Breast epithelium (tissue), 4 donors: ENCODE measurements around the gene DCLK1. TPM values are rescaled to one million over a fixed set of nuclear protein-coding genes. Genes with fewer than 3 reads are reported as not detected.

Source experiments
- DNase-seq, 2 donors: peaks; one replicate each; pipeline ENCODE4 v3.0.0-alpha.2; 2019; ENCODE audit warnings: low spot score in 2 of 2
- H3K27ac ChIP-seq, 2 donors: fragments of 200-600 bp; sonication (generic) in 1 of 2; one replicate each; pipeline ENCODE4 v1.5.1; 2016 to 2019; ENCODE audit warnings: mild to moderate bottlenecking in 1 of 2
- H3K27me3 ChIP-seq, 2 donors: fragments of 200-600 bp; sonication (generic) in 1 of 2; one replicate each; pipeline versions ENCODE4 v1.5.1 to v1.6.0; 2017 to 2019; ENCODE audit warnings: control low read depth in 1 of 2, mild to moderate bottlenecking in 1 of 2
- H3K36me3 ChIP-seq: fragments of 200-600 bp; one replicate; pipeline ENCODE4 v1.5.1; 2019
- H3K4me1 ChIP-seq, 2 donors: fragments of 200-600 bp; sonication (generic); one replicate each; pipeline ENCODE4 v1.5.1; 2016 to 2019; ENCODE audit warnings: control low read depth in 1 of 2
- H3K4me3 ChIP-seq, 3 donors: fragments of 200-600 bp; sonication (generic); 1 replicate in 2 of 3; 2 replicates in 1 of 3; pipeline ENCODE4 v1.5.1; 2016 to 2019; ENCODE audit warnings: mild to moderate bottlenecking in 3 of 3, moderate library complexity in 2 of 3
- H3K9me3 ChIP-seq, 2 donors: fragments of 200-600 bp; sonication (generic) in 1 of 2; one replicate each; pipeline ENCODE4 v1.5.1; 2016 to 2019; ENCODE audit warnings: control low read depth in 1 of 2
- POLR2A ChIP-seq: fragments of 450-650 bp; IDR thresholded peaks from one replicate; pipeline ENCODE4 v1.6.1; 2016; ENCODE audit warnings: antibody characterized with exemption, mild to moderate bottlenecking, moderate library complexity
- POLR2AphosphoS5 ChIP-seq, 3 donors: sonication (generic); formaldehyde crosslinking; IDR thresholded peaks; one replicate each; pipeline ENCODE4 v1.6.1; 2017; ENCODE audit warnings: antibody characterized with exemption in 3 of 3
- intact Hi-C: fragments of 100-400 bp; cut with DNase I; formaldehyde crosslinking; loops from one replicate; pipeline ENCODE4 v1.15.1; 2023; ENCODE audit warnings: low total_unique reads
- total RNA-seq, 3 donors: library from RNA; depleted of rRNA; stranded (reverse); fragments of >200 nt; gene quantifications; one replicate each; pipeline ENCODE4 v1.1.0, GENCODE V29; 2016
- TF ChIP-seq, protein P1 (sequence below), 3 donors: fragments of 450-650 bp; IDR thresholded peaks; one replicate each; pipeline ENCODE4 v1.5.1; 2016 to 2017; ENCODE audit warnings: antibody characterized with exemption in 3 of 3, mild to moderate bottlenecking in 3 of 3, moderate library complexity in 3 of 3

Gene DCLK1
- total RNA-seq, 3 donors from 2014 or later: 21.2 to 158 (median 28.2) TPM

DNA sequence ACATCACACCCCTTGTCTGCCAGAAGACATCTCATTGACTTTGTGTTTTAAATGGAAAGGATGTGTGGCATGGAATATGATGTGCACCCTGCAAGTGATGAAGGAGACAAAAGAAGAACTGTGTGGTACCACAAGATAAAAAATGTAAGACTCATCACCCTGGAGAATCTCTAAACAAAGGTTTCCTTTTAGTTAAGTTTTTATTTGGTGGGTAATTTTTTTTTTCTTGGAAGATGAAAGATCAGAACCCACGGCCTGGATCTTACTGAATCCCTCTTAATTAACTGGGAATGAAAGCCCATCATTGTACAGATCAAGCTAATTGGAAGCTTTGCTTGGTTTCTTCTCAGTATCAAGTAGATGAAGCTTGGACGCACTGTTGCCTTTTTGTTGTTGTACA, 129.6 kb downstream of the DCLK1 start:
- H3K36me3 ChIP-seq: no peaks in the 10 kb centered on the region
- intact Hi-C loops: no loop called here
- TF ChIP-seq, protein P1, sequence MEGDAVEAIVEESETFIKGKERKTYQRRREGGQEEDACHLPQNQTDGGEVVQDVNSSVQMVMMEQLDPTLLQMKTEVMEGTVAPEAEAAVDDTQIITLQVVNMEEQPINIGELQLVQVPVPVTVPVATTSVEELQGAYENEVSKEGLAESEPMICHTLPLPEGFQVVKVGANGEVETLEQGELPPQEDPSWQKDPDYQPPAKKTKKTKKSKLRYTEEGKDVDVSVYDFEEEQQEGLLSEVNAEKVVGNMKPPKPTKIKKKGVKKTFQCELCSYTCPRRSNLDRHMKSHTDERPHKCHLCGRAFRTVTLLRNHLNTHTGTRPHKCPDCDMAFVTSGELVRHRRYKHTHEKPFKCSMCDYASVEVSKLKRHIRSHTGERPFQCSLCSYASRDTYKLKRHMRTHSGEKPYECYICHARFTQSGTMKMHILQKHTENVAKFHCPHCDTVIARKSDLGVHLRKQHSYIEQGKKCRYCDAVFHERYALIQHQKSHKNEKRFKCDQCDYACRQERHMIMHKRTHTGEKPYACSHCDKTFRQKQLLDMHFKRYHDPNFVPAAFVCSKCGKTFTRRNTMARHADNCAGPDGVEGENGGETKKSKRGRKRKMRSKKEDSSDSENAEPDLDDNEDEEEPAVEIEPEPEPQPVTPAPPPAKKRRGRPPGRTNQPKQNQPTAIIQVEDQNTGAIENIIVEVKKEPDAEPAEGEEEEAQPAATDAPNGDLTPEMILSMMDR (IDR thresholded peaks at IDR 0.05): no peak
- TF ChIP-seq POLR2AphosphoS5 (IDR thresholded peaks at IDR 0.05) (no peak), POLR2A (no peak)
- no peak for DNase-seq
- H3K27me3 ChIP-seq: no peaks in the 10 kb centered on the region
- H3K4me3 ChIP-seq: no peak overlapping the region
- H3K9me3 ChIP-seq: no peaks in the 10 kb centered on the region
- H3K27ac ChIP-seq: no peak overlapping the region
- no peaks in the 10 kb centered on the region for H3K4me1 ChIP-seq

DNA sequence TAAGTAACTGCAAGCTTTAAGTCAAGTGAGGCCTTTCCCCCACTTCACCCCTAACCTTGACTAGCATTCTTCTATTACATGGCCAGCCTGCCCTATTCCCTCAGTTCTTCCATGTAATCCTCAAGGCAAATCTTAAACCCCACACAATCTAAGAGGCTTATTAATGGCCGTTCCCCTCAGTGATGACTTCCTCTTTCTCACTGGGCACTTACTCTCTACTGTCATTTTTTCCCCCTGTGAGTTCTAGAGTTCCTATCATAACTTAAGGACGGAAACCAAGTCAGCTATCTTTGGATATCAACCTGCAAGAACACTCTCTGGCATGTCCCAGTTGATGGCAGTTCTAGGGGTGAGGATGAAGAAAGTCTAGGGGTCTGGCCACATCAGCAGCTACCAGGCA, 131.2 kb downstream of the DCLK1 start:
- no peak overlapping the region for H3K4me3 ChIP-seq
- no peaks in the 10 kb centered on the region for H3K4me1 ChIP-seq
- no peak for TF ChIP-seq POLR2AphosphoS5 (IDR thresholded peaks at IDR 0.05)
- TF ChIP-seq, protein P1 (IDR thresholded peaks at IDR 0.05): no peak
- TF ChIP-seq POLR2A: no peak
- H3K9me3 ChIP-seq: no peaks in the 10 kb centered on the region
- H3K36me3 ChIP-seq: no peaks in the 10 kb centered on the region
- H3K27ac ChIP-seq: no peak overlapping the region
- intact Hi-C loops: no loop called here
- H3K27me3 ChIP-seq: no peaks in the 10 kb centered on the region
- no peak for DNase-seq

DNA sequence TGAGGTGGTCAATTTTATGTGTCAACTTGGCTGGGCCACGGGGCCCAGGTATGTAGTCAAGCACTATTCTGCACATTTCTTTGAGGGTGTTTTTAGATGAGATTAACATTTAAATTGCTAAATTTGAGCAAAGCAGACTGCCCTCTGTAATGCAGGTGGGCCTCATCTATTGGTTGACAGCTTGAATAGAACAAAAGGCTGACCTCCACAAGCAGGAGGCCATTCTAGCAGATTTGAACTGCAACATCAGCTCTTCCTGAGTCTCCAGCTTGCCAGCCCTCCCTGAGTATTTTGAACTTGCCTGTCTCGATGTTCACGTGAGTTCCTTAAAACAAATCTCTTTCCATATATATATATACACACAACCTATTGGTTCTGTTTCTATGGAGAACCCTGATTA, 134.8 kb downstream of the DCLK1 start:
- H3K27ac ChIP-seq: no peak overlapping the region
- no peaks in the 10 kb centered on the region for H3K9me3 ChIP-seq
- H3K27me3 ChIP-seq: no peaks in the 10 kb centered on the region
- no peaks in the 10 kb centered on the region for H3K36me3 ChIP-seq
- intact Hi-C loops: no loop called here
- peaks cover 0 to 6% of the 10 kb centered on the region in 2 donors for H3K4me1 ChIP-seq
- TF ChIP-seq POLR2A: no peak
- TF ChIP-seq, protein P1 (IDR thresholded peaks at IDR 0.05): no peak
- TF ChIP-seq POLR2AphosphoS5 (IDR thresholded peaks at IDR 0.05): no peak
- no peak overlapping the region for H3K4me3 ChIP-seq
- no peak for DNase-seq

DNA sequence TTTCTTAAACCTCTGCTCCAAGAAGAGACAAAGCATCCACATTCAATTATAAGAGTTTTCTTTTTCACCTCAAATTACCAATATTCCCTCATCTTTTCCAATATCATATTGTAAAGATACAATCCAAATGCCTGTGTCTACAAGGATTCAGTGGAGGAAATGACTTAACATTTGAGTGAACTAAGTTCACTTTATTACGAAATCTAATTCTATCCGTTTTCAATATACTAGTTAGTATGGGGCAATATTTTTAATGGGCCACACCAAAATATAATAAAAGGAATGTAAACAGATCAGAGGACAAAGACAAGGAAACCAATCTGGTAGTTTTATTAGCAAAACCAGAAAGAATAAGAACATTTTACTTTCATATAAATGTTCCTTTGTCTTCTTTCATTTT, 136.0 kb downstream of the DCLK1 start:
- DNase-seq: no peak
- peaks cover 0 to 6% of the 10 kb centered on the region in 2 donors for H3K4me1 ChIP-seq
- no peaks in the 10 kb centered on the region for H3K9me3 ChIP-seq
- no peak for TF ChIP-seq POLR2AphosphoS5 (IDR thresholded peaks at IDR 0.05)
- TF ChIP-seq, protein P1 (IDR thresholded peaks at IDR 0.05): no peak
- no peak for TF ChIP-seq POLR2A
- intact Hi-C loops: no loop called here
- no peaks in the 10 kb centered on the region for H3K36me3 ChIP-seq
- no peaks in the 10 kb centered on the region for H3K27me3 ChIP-seq
- H3K27ac ChIP-seq: no peak overlapping the region
- H3K4me3 ChIP-seq: no peak overlapping the region

DNA sequence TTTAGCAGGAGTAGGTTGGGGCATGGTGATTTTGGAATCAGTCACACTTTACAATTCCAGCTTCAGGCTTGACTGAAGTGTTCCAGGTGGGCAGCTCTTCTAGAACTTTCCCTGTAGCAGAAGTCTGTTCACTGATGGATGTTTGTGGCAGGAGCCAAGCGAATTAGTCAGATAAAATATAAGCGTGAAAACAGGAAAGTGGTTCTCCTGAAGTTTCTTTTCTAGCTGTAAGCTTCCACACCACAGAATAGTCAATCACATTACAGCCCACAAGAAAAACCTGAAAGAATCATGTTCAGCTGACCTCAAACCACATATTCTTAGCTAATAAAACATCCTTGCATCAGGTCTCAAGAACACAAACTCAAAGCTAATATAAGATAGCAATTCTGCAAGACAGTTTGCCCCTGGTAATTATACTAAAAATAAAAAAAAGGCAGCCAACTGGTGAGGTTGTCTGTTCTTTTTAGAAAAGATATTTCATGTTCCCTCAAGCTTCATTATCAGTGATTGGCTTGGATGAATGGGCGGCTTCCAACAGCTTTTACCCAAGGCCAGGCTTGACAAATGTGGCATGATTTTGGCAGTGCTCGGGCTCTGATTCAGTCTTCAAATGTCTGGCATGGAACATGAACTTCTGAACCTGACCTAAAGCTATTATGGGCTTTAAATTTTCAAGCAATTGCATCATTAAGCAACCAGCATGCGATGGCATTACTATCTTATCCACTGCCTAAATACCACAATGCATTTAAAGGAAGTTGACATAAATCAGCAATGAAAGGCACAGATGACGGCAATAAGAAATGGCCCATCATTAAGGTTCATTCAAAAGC, 136.8 kb downstream of the DCLK1 start:
- H3K27ac ChIP-seq: no peak overlapping the region
- TF ChIP-seq, protein P1 (IDR thresholded peaks at IDR 0.05): no peak
- TF ChIP-seq POLR2A (no peak), POLR2AphosphoS5 (IDR thresholded peaks at IDR 0.05) (no peak)
- intact Hi-C loops: no loop called here
- no peaks in the 10 kb centered on the region for H3K36me3 ChIP-seq
- H3K27me3 ChIP-seq: no peaks in the 10 kb centered on the region
- no peaks in the 10 kb centered on the region for H3K9me3 ChIP-seq
- H3K4me3 ChIP-seq: no peak overlapping the region
- no peak for DNase-seq
- H3K4me1 ChIP-seq: peaks cover 0 to 6% of the 10 kb centered on the region in 2 donors
